ENCODE data around the gene COA3. TPM values are rescaled to one million over a fixed set of nuclear protein-coding genes. Genes with fewer than 3 reads are reported as not detected.

COA3 gene
- total RNA-seq, 4 donors from 2014 or later: 40.9 to 100 (median 51.8) TPM

GRCh38 chr17:42761638-42762037, 36.9 kb downstream of the COA3 start:
- Histone ChIP-seq H3K36me3 (no peaks in the 10 kb centered on the region), H3K27me3 (peaks cover 0 to 3% of the 10 kb centered on the region in 2 donors), H3K9me3 (no peaks in the 10 kb centered on the region), H3K4me3 (peak overlapping the region; percentile 25 to 45), H3K4me1 (peaks cover 0 to 12% of the 10 kb centered on the region in 2 donors), H3K27ac (peak overlapping the region; percentile 63 to 82)
- intact Hi-C loops (cut with DNase I; ENCODE audit: low total_unique reads): loop anchor here (10.0 kb wide), 1 partner anchor 177 kb away; no protein-coding TSS in a partner anchor
- TF ChIP-seq CTCF (IDR thresholded peaks at IDR 0.05): no peak
- no peak for TF ChIP-seq POLR2A (IDR thresholded peaks at IDR 0.05)
- no peak for DNase-seq

GRCh38 chr17:42760652-42761581, 37.6 kb downstream of the COA3 start, which contains the start of gene RAMP2:
Gene RAMP2, plus strand, starts transcription at chr17:42761227. Its CDS starts 35 bp downstream, at chr17:42761262.
- no peak for DNase-seq
- peak within 1 kb of the TSS; percentile 63 to 82 for H3K27ac ChIP-seq

GRCh38 chr17:42759982-42760651, 38.4 kb downstream of the COA3 start:
- no peaks in the 10 kb centered on the region for H3K9me3 ChIP-seq
- H3K27me3 ChIP-seq: peaks cover 0 to 3% of the 10 kb centered on the region in 2 donors
- peak overlapping the region in 1 of 2 donors; percentile 25 for H3K4me3 ChIP-seq
- intact Hi-C loops (cut with DNase I; ENCODE audit: low total_unique reads): loop anchor here (10.0 kb wide), 1 partner anchor 175 kb away; no protein-coding TSS in a partner anchor
- H3K36me3 ChIP-seq: no peaks in the 10 kb centered on the region
- no peak for DNase-seq
- peaks cover 0 to 12% of the 10 kb centered on the region in 2 donors for H3K4me1 ChIP-seq
- H3K27ac ChIP-seq: peak overlapping the region; percentile 63 to 82
- TF ChIP-seq POLR2A (IDR thresholded peaks at IDR 0.05) (no peak), CTCF (IDR thresholded peaks at IDR 0.05) (no peak)

More at GRCh38 chr17:42760652-42761581, 37.6 kb downstream of the COA3 start, which contains the start of gene RAMP2:
- Histone ChIP-seq H3K36me3 (no peaks in the 10 kb centered on the region), H3K4me3 (peak within 1 kb of the TSS; percentile 25 to 45), H3K9me3 (no peaks in the 10 kb centered on the region), H3K27me3 (peaks cover 0 to 3% of the 10 kb centered on the region in 2 donors), H3K4me1 (peaks cover 0 to 12% of the 10 kb centered on the region in 2 donors)
- TF ChIP-seq CTCF (IDR thresholded peaks at IDR 0.05): no peak
- intact Hi-C loops (cut with DNase I; ENCODE audit: low total_unique reads): loop anchor here (10.0 kb wide), 1 partner anchor 176 kb away; no protein-coding TSS in a partner anchor

- Histone ChIP-seq H3K27me3 (no peaks in the 10 kb centered on the region), H3K9me3 (no peaks in the 10 kb centered on the region), H3K36me3 (no peaks in the 10 kb centered on the region), H3K4me3 (no peak overlapping the region), H3K27ac (no peak overlapping the region), H3K4me1 (no peaks in the 10 kb centered on the region)
- intact Hi-C loops (cut with DNase I; ENCODE audit: low total_unique reads): no loop called here
- DNase-seq: peak in 1 of 2 donors; percentile 33
- TF ChIP-seq CTCF (IDR thresholded peaks at IDR 0.05) (no peak), POLR2A (IDR thresholded peaks at IDR 0.05) (no peak)
Measured at GRCh38 chr17:42754782-42755181, 43.7 kb downstream of the COA3 start.

Measured in uterus (tissue), 4 donors.